ENCODE data around the gene B3GALNT2.

B3GALNT2 gene

GRCh38 chr1:235409042-235409820, 95.0 kb downstream of the B3GALNT2 start:
- DNase-seq (ENCODE audit: low spot score): no peak

- DNase-seq (ENCODE audit: low spot score): no peak
Observed at GRCh38 chr1:235408503-235408960, 95.7 kb downstream of the B3GALNT2 start.

GRCh38 chr1:235407419-235407818, 96.8 kb downstream of the B3GALNT2 start:
- no peak for DNase-seq (ENCODE audit: low spot score)

- no peak for DNase-seq (ENCODE audit: low spot score)
Observed at GRCh38 chr1:235404190-235404589, 100.1 kb downstream of the B3GALNT2 start.

- DNase-seq (ENCODE audit: low spot score): no peak
Observed at GRCh38 chr1:235403593-235403992, 100.7 kb downstream of the B3GALNT2 start.

GRCh38 chr1:235402457-235403200, 101.6 kb downstream of the B3GALNT2 start:
- no peak for DNase-seq (ENCODE audit: low spot score)

- no peak for DNase-seq (ENCODE audit: low spot score)
Observed at GRCh38 chr1:235401251-235401650, 103.0 kb downstream of the B3GALNT2 start.
